Measurements from ENCODE around the gene NTS.

Gene NTS

GRCh38 chr12:85874031-85874461, at the start of gene NTS:
NTS (plus strand) TSS chr12:85874295; CDS start chr12:85874404, 109 bp downstream.
- H3K27ac ChIP-seq, result no peak within 1 kb of the TSS
- DNase-seq (ENCODE audit: low read depth, low spot score), result no peak

- peak; percentile 62 for DNase-seq (ENCODE audit: low read depth, low spot score)
- H3K27ac ChIP-seq, result no peak overlapping the region
These were observed 48.3 kb upstream of the NTS start for GRCh38 chr12:85825746-85826145.

- peak overlapping the region; percentile 57 for H3K27ac ChIP-seq
- DNase-seq (ENCODE audit: low read depth, low spot score), result no peak
These were observed 45.5 kb upstream of the NTS start for GRCh38 chr12:85828576-85828975.

- H3K27ac ChIP-seq, result peak overlapping the region; percentile 57
- DNase-seq (ENCODE audit: low read depth, low spot score), result no peak
These were observed 44.7 kb upstream of the NTS start for GRCh38 chr12:85829391-85829790.

- no peak for DNase-seq (ENCODE audit: low read depth, low spot score)
- H3K27ac ChIP-seq, result peak overlapping the region; percentile 57
These were observed 42.6 kb upstream of the NTS start for GRCh38 chr12:85831327-85831990.

- no peak overlapping the region for H3K27ac ChIP-seq
- no peak for DNase-seq (ENCODE audit: low read depth, low spot score)
These were observed 40.5 kb upstream of the NTS start for GRCh38 chr12:85833579-85833978.

GRCh38 chr12:85834378-85834777, 39.7 kb upstream of the NTS start:
- DNase-seq (ENCODE audit: low read depth, low spot score), result no peak
- H3K27ac ChIP-seq, result peak overlapping the region; percentile 73

GRCh38 chr12:85835426-85836196, 38.5 kb upstream of the NTS start:
- DNase-seq (ENCODE audit: low read depth, low spot score), result no peak
- peak overlapping the region; percentile 73 for H3K27ac ChIP-seq

GRCh38 chr12:85836197-85837090, 37.7 kb upstream of the NTS start, which contains the start of gene RASSF9:
RASSF9 (minus strand) TSS chr12:85836409; CDS start chr12:85836201, 208 bp downstream.
- peak within 1 kb of the TSS; percentile 73 for H3K27ac ChIP-seq
- peak; percentile 36 for DNase-seq (ENCODE audit: low read depth, low spot score)

- no peak overlapping the region for H3K27ac ChIP-seq
- DNase-seq (ENCODE audit: low read depth, low spot score), result no peak
These were observed 30.3 kb upstream of the NTS start for GRCh38 chr12:85843606-85844310.

GRCh38 chr12:85849344-85849743, 24.8 kb upstream of the NTS start:
- DNase-seq (ENCODE audit: low read depth, low spot score), result no peak

GRCh38 chr12:85855305-85855704, 18.8 kb upstream of the NTS start:
- no peak for DNase-seq (ENCODE audit: low read depth, low spot score)
- no peak overlapping the region for H3K27ac ChIP-seq

More at GRCh38 chr12:85849344-85849743, 24.8 kb upstream of the NTS start:
- H3K27ac ChIP-seq, result no peak overlapping the region

- no peak overlapping the region for H3K27ac ChIP-seq
- no peak for DNase-seq (ENCODE audit: low read depth, low spot score)
These were observed 17.1 kb upstream of the NTS start for GRCh38 chr12:85856966-85857365.

- H3K27ac ChIP-seq, result no peak overlapping the region
- DNase-seq (ENCODE audit: low read depth, low spot score), result no peak
These were observed 8.2 kb upstream of the NTS start for GRCh38 chr12:85865890-85866289.

GRCh38 chr12:85866986-85867776, 6.9 kb upstream of the NTS start:
- peak overlapping the region; percentile 3 for H3K27ac ChIP-seq
- no peak for DNase-seq (ENCODE audit: low read depth, low spot score)

- H3K27ac ChIP-seq, result no peak overlapping the region
- no peak for DNase-seq (ENCODE audit: low read depth, low spot score)
These were observed 1.5 kb upstream of the NTS start for GRCh38 chr12:85872497-85873091.

- no peak for DNase-seq (ENCODE audit: low read depth, low spot score)
- H3K27ac ChIP-seq, result no peak overlapping the region
These were observed 3.4 kb downstream of the NTS start for GRCh38 chr12:85877459-85877858.

- no peak overlapping the region for H3K27ac ChIP-seq
These were observed 9.7 kb downstream of the NTS start for GRCh38 chr12:85883763-85884162.

GRCh38 chr12:85894653-85895052, 20.6 kb downstream of the NTS start:
- no peak for DNase-seq (ENCODE audit: low read depth, low spot score)

More at GRCh38 chr12:85883763-85884162, 9.7 kb downstream of the NTS start:
- DNase-seq (ENCODE audit: low read depth, low spot score), result no peak

More at GRCh38 chr12:85894653-85895052, 20.6 kb downstream of the NTS start:
- H3K27ac ChIP-seq, result no peak overlapping the region
